A673 (cell line): ENCODE results near the gene CAPN2.

ENCODE experiments used
- EZH2 ChIP-seq: fragments of 200-600 bp; sonication (generic); IDR thresholded peaks from 2 replicates; pipeline ENCODE4 v1.6.1; 2017; ENCODE audit warnings: borderline replicate concordance, low read depth, mild to moderate bottlenecking, mixed read lengths, antibody characterized with exemption, low read length; ENCODE audit not compliant: poor library complexity, severe bottlenecking
- TF ChIP-seq, protein P1 (sequence below): fragments of 300-800, 200-600 bp; sonication (generic); conservative IDR thresholded peaks from 2 replicates; pipeline ENCODE4 v1.5.1; 2017; ENCODE audit warnings: low read depth, mild to moderate bottlenecking, antibody characterized with exemption, low read length, moderate library complexity, mixed read lengths

DNA sequence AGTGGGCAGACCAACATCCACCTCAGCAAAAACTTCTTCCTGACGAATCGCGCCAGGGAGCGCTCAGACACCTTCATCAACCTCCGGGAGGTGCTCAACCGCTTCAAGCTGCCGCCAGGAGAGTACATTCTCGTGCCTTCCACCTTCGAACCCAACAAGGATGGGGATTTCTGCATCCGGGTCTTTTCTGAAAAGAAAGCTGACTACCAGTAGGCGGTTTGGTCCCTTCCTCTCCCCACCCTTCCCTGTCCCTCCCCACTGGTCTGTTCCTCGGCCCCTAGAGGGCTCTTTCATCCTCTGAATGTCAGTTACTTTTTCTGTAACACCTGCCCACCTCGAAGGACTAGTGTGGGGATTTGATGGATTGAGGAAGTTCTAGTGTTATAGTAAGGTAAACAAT lies 46.9 kb downstream of the CAPN2 start:
- TF ChIP-seq, protein P1, sequence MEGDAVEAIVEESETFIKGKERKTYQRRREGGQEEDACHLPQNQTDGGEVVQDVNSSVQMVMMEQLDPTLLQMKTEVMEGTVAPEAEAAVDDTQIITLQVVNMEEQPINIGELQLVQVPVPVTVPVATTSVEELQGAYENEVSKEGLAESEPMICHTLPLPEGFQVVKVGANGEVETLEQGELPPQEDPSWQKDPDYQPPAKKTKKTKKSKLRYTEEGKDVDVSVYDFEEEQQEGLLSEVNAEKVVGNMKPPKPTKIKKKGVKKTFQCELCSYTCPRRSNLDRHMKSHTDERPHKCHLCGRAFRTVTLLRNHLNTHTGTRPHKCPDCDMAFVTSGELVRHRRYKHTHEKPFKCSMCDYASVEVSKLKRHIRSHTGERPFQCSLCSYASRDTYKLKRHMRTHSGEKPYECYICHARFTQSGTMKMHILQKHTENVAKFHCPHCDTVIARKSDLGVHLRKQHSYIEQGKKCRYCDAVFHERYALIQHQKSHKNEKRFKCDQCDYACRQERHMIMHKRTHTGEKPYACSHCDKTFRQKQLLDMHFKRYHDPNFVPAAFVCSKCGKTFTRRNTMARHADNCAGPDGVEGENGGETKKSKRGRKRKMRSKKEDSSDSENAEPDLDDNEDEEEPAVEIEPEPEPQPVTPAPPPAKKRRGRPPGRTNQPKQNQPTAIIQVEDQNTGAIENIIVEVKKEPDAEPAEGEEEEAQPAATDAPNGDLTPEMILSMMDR: 0 out of 2 replicates have a peak, but pooled peaks have one; percentile 15
- TF ChIP-seq EZH2: no peak
